Stimulated activated effector memory CD8-positive, alpha-beta T cell treated with anti-CD3 and anti-CD28 coated beads, Interleukin-12 subunit alpha, Interleukin-12 subunit beta, amount 100 ng/mL, for 72 hours (primary cell): ENCODE data around the gene SMAP2.

Source experiments
- ATAC-seq: fragments of 150-1000 bp; cut with Tn5 transposase; 2 replicates; pipeline ENCODE4 v1.10.0; 2021
- DNase-seq, 2 donors: peaks; one replicate each; pipeline ENCODE4 v3.0.0; 2021 to 2022; ENCODE audit warnings: low spot score in 2 of 2
- H3K27ac Mint-ChIP-seq: one replicate; pipeline ENCODE4 v1.8.0; 2022; ENCODE audit warnings: mild to moderate bottlenecking, mixed read lengths
- H3K36me3 Mint-ChIP-seq: one replicate; pipeline ENCODE4 v1.8.0; 2022; ENCODE audit warnings: mild to moderate bottlenecking, mixed read lengths
- H3K4me1 Mint-ChIP-seq: one replicate; pipeline ENCODE4 v1.8.0; 2022; ENCODE audit warnings: mixed read lengths
- H3K4me3 Mint-ChIP-seq: one replicate; pipeline ENCODE4 v1.8.0; 2022; ENCODE audit warnings: mild to moderate bottlenecking, mixed read lengths
- H3K9me3 Mint-ChIP-seq: one replicate; pipeline ENCODE4 v1.8.0; 2022; ENCODE audit warnings: mixed read lengths

Gene SMAP2

GRCh38 chr1:40393173-40393572 lies 19.6 kb downstream of the SMAP2 start:
- ATAC-seq (no peak), DNase-seq (no peak)
- Mint-ChIP-seq H3K36me3 (peaks cover 94% of the 10 kb centered on the region), H3K27ac (peak overlapping the region; percentile 89), H3K4me3 (peak overlapping the region; percentile 30), H3K9me3 (no peaks in the 10 kb centered on the region), H3K4me1 (peaks cover 68% of the 10 kb centered on the region)

DNA sequence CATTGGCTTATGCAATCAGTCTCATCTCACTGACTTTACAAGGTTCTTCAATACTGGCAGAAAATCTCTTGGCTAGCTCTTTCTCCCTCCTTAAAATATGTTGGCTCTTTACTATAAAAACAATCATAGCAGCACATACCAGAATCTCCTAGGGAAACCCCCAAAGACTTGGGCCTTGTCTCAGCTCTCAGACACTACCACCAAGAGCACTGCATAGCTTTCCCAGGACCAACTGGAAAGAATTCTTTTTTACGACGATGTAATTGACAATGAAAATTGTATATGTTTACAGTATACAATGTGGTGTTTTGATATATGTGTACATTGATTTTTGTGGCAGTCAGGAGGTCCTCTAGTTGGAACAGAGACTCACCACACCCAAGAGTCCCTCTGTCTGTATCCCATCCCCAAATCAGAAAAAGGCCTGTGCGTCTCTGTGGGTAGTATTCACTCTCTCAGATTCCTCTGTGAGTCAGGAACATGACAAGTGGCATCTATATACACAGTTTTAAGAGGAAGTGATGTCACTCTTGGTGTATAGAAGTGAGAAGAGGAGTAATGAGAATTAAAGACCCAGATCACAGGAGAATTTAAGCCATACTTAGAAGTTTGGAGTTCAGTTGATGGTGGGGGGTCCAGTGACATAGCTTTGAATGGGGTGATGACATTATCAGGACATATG lies 21.1 kb downstream of the SMAP2 start:
- peaks cover 94% of the 10 kb centered on the region for H3K36me3 Mint-ChIP-seq

GRCh38 chr1:40395190-40396175 lies 22.0 kb downstream of the SMAP2 start:
- no peak for ATAC-seq
- peak overlapping the region; percentile 59 for H3K4me3 Mint-ChIP-seq

More for the DNA sequence above, 21.1 kb downstream of the SMAP2 start:
- DNase-seq = no peak
- peak; percentile 99 for ATAC-seq
- Mint-ChIP-seq H3K9me3 (no peaks in the 10 kb centered on the region), H3K4me1 (peaks cover 58% of the 10 kb centered on the region), H3K27ac (peak overlapping the region; percentile 89), H3K4me3 (peak overlapping the region; percentile 59)

GRCh38 chr1:40396420-40396819 lies 22.9 kb downstream of the SMAP2 start:
- DNase-seq (no peak), ATAC-seq (no peak)
- Mint-ChIP-seq H3K4me1 (peaks cover 57% of the 10 kb centered on the region), H3K27ac (peak overlapping the region; percentile 89), H3K4me3 (peak overlapping the region; percentile 59), H3K36me3 (peaks cover 87% of the 10 kb centered on the region), H3K9me3 (no peaks in the 10 kb centered on the region)

More at GRCh38 chr1:40395190-40396175, 22.0 kb downstream of the SMAP2 start:
- Mint-ChIP-seq H3K4me1 (peaks cover 60% of the 10 kb centered on the region), H3K36me3 (peaks cover 91% of the 10 kb centered on the region), H3K27ac (peak overlapping the region; percentile 89), H3K9me3 (no peaks in the 10 kb centered on the region)
- no peak for DNase-seq

DNA sequence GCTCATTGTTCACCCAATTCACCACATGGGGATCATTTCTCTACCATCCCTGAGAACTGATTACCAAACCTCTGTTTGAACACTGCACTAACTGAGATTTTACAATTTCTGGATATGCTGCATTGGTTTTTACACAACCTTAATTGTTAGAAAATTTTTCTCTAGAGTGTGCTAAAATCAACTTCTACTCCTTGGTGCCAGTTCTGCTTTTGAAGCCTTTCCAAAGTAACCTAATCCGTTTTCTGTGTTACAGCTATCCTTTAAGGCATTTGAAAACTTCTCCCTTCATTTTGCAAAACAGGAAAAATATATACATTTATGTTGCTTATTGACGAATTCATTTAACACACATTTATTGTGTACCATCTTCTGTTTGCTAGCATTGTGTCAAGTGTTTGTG lies 23.7 kb downstream of the SMAP2 start:
- Mint-ChIP-seq H3K4me1 (peaks cover 59% of the 10 kb centered on the region), H3K27ac (peak overlapping the region; percentile 15), H3K4me3 (no peak overlapping the region), H3K36me3 (peaks cover 87% of the 10 kb centered on the region), H3K9me3 (no peaks in the 10 kb centered on the region)
- no peak for ATAC-seq
- no peak for DNase-seq

DNA sequence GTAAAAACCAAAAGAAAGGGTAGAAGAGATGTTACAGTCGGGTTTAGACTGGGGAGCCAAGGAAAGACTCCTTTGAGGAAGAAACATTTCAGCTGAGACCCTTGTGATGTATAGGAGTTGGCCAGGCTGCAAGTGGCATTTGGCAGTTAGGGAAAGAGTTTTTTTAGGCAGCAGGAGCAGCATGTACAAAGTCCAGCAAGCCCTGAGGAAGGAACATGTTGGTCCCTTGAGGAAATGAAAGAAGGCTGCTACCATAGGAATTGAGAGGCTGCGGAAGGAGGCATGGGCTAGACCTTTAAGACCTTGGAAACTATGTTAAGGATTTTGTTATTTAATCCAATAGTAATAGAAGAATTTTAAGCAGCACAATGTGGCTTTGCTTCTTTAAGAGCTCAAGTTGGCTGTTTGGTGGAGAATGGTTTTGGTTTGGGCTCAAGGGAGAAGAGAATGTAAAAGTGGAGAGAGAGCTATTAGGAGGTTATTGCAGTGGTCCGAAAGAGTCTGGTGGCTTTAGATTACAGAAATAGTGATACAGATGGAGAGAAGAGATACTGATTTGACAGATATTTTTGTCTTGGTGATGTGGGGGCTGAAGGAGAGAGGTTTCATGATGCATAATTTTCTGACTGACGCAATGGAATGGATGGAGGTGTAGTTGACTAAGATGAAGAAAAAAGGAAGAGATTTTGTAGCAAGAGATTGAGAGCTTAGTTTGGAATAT lies 26.6 kb downstream of the SMAP2 start:
- H3K4me3 Mint-ChIP-seq = peak overlapping the region; percentile 24
- ATAC-seq (peak; percentile 93), DNase-seq (no peak)
- peaks cover 80% of the 10 kb centered on the region for H3K36me3 Mint-ChIP-seq
- no peaks in the 10 kb centered on the region for H3K9me3 Mint-ChIP-seq
- peaks cover 63% of the 10 kb centered on the region for H3K4me1 Mint-ChIP-seq
- peak overlapping the region; percentile 21 for H3K27ac Mint-ChIP-seq

- Mint-ChIP-seq H3K9me3 (no peaks in the 10 kb centered on the region), H3K36me3 (peaks cover 82% of the 10 kb centered on the region), H3K4me1 (peaks cover 56% of the 10 kb centered on the region), H3K27ac (peak overlapping the region; percentile 21), H3K4me3 (peak overlapping the region; percentile 24)
- DNase-seq (no peak), ATAC-seq (no peak)
Measured at GRCh38 chr1:40401473-40402201, 28.1 kb downstream of the SMAP2 start.

DNA sequence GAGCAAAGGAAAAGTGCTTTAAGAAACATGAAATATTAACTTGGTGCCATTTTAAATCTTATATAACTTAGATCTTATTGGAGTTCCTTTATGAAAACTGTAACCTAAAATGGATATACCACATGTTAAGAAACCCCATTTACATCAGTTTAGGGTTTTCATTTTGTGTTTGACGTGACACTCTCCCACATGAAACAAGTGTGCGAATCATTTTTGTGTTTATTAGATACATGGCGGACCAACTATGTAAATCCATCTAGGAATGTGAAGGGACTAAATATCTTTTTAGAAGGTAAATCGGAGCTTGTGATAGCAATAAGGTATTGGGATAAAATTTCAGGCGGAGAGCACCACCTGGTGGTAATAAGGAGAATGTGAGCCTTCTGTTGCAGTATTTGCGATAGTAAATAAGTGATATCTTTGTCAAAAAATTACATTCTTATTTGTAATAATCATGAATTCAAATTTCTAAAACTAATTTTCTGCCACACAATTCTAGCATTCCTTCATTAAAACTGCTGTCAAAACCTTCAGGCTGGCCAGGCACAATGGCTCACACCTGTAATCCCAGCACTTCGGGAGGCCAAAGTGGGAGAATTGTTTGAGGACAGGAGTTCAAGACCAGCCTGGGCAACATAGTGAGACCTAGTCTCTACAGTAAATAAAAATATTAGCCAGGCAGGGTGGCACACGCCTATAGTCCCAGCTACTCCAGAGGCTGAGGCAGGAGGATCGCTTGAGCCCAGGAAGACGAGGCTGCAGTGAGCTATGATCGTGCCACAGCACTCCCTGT lies 31.3 kb downstream of the SMAP2 start:
- Mint-ChIP-seq H3K27ac (no peak overlapping the region), H3K4me1 (peaks cover 43% of the 10 kb centered on the region), H3K9me3 (no peaks in the 10 kb centered on the region), H3K4me3 (peak overlapping the region; percentile 14), H3K36me3 (peaks cover 86% of the 10 kb centered on the region)
- ATAC-seq (peak; percentile 31), DNase-seq (no peak)

- H3K9me3 Mint-ChIP-seq = no peaks in the 10 kb centered on the region
- H3K27ac Mint-ChIP-seq = peak overlapping the region; percentile 30
- no peak overlapping the region for H3K4me3 Mint-ChIP-seq
- ATAC-seq = no peak
- H3K4me1 Mint-ChIP-seq = peaks cover 39% of the 10 kb centered on the region
- DNase-seq = no peak
- H3K36me3 Mint-ChIP-seq = peaks cover 87% of the 10 kb centered on the region
Measured at GRCh38 chr1:40405812-40406211, 32.3 kb downstream of the SMAP2 start.

- Mint-ChIP-seq H3K27ac (no peak overlapping the region), H3K4me3 (no peak overlapping the region), H3K4me1 (peaks cover 34% of the 10 kb centered on the region), H3K36me3 (peaks cover 91% of the 10 kb centered on the region), H3K9me3 (no peaks in the 10 kb centered on the region)
- DNase-seq (no peak), ATAC-seq (no peak)
Measured at GRCh38 chr1:40407453-40407852, 33.9 kb downstream of the SMAP2 start.

GRCh38 chr1:40409467-40409866 lies 35.9 kb downstream of the SMAP2 start:
- no peak for DNase-seq
- no peaks in the 10 kb centered on the region for H3K9me3 Mint-ChIP-seq
- no peak for ATAC-seq
- peaks cover 34% of the 10 kb centered on the region for H3K4me1 Mint-ChIP-seq
- peak overlapping the region; percentile 57 for H3K27ac Mint-ChIP-seq
- H3K4me3 Mint-ChIP-seq = no peak overlapping the region
- H3K36me3 Mint-ChIP-seq = peaks cover 99% of the 10 kb centered on the region

DNA sequence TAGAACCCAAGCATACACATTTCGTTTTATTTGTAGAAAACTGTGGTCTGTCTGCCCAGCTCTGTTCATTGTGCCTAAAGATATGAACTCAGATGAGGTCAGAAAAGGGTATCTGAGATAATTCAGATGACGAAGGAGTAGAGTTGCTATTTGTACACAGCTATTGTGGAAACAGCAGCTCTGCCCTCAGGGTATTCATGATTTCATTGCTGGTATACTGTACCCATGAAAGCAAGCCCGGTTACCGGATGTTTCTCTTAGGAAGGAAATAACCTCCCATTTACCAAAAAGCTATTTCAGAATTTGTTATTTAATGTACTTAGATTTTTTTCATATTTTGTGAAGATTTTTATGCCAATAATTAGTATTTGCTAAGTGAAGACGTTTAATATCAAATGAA lies 37.8 kb downstream of the SMAP2 start:
- H3K4me1 Mint-ChIP-seq = peaks cover 34% of the 10 kb centered on the region
- no peaks in the 10 kb centered on the region for H3K9me3 Mint-ChIP-seq
- no peak overlapping the region for H3K27ac Mint-ChIP-seq
- ATAC-seq = no peak
- no peak for DNase-seq
- H3K4me3 Mint-ChIP-seq = no peak overlapping the region
- H3K36me3 Mint-ChIP-seq = peaks cover 99% of the 10 kb centered on the region

- H3K27ac Mint-ChIP-seq = no peak overlapping the region
- H3K4me1 Mint-ChIP-seq = peaks cover 36% of the 10 kb centered on the region
- no peaks in the 10 kb centered on the region for H3K9me3 Mint-ChIP-seq
- DNase-seq = no peak
- H3K36me3 Mint-ChIP-seq = peaks cover 99% of the 10 kb centered on the region
- ATAC-seq = no peak
- no peak overlapping the region for H3K4me3 Mint-ChIP-seq
Measured at GRCh38 chr1:40411843-40412242, 38.3 kb downstream of the SMAP2 start.
